ENCODE measurements around the gene RAMP3. TPM values are rescaled to one million over a fixed set of nuclear protein-coding genes. Genes with fewer than 3 reads are reported as not detected.

The RAMP3 gene
- polyA plus RNA-seq, 1 donor = 5.1 TPM

- no peaks in the 10 kb centered on the region for H3K9me3 ChIP-seq (ENCODE audit: control insufficient read depth, low read depth, low read length)
- no peak overlapping the region for H3K4me3 ChIP-seq (ENCODE audit: low read length)
- no peak for DNase-seq
- H3K4me1 ChIP-seq (ENCODE audit: control insufficient read depth, insufficient read depth, low read length) = no peaks in the 10 kb centered on the region
- H3K27me3 ChIP-seq (ENCODE audit: control insufficient read depth, insufficient read depth, low read length) = no peaks in the 10 kb centered on the region
- H3K27ac ChIP-seq (ENCODE audit: low read length) = no peak overlapping the region
- WGBS (ENCODE audit: insufficient coverage, low lambda C conversion rate) = no CpG with 5 or more reads among the region's 13 CpGs
- no peaks in the 10 kb centered on the region for H3K36me3 ChIP-seq (ENCODE audit: control insufficient read depth, insufficient read depth, low read length)
Observed at GRCh38 chr7:45178241-45179225, 20.9 kb downstream of the RAMP3 start.

- no peak overlapping the region for H3K4me3 ChIP-seq (ENCODE audit: low read length)
- H3K9me3 ChIP-seq (ENCODE audit: control insufficient read depth, low read depth, low read length) = no peaks in the 10 kb centered on the region
- no peak overlapping the region for H3K27ac ChIP-seq (ENCODE audit: low read length)
- no peaks in the 10 kb centered on the region for H3K4me1 ChIP-seq (ENCODE audit: control insufficient read depth, insufficient read depth, low read length)
- H3K27me3 ChIP-seq (ENCODE audit: control insufficient read depth, insufficient read depth, low read length) = no peaks in the 10 kb centered on the region
- no peak for DNase-seq
- WGBS (ENCODE audit: insufficient coverage, low lambda C conversion rate) = no CpG with 5 or more reads among the region's 9 CpGs
- no peaks in the 10 kb centered on the region for H3K36me3 ChIP-seq (ENCODE audit: control insufficient read depth, insufficient read depth, low read length)
Observed at GRCh38 chr7:45179666-45180065, 22.1 kb downstream of the RAMP3 start.

GRCh38 chr7:45180084-45180986 is 22.7 kb downstream of the RAMP3 start:
- Histone ChIP-seq H3K27ac (ENCODE audit: low read length) (no peak overlapping the region), H3K36me3 (ENCODE audit: control insufficient read depth, insufficient read depth, low read length) (no peaks in the 10 kb centered on the region), H3K4me1 (ENCODE audit: control insufficient read depth, insufficient read depth, low read length) (no peaks in the 10 kb centered on the region), H3K9me3 (ENCODE audit: control insufficient read depth, low read depth, low read length) (no peaks in the 10 kb centered on the region), H3K4me3 (ENCODE audit: low read length) (no peak overlapping the region), H3K27me3 (ENCODE audit: control insufficient read depth, insufficient read depth, low read length) (no peaks in the 10 kb centered on the region)
- DNase-seq = no peak
- no CpG with 5 or more reads among the region's 13 CpGs for WGBS (ENCODE audit: insufficient coverage, low lambda C conversion rate)

GRCh38 chr7:45181286-45181960 is 23.8 kb downstream of the RAMP3 start:
- H3K4me3 ChIP-seq (ENCODE audit: low read length) = no peak overlapping the region
- H3K27me3 ChIP-seq (ENCODE audit: control insufficient read depth, insufficient read depth, low read length) = no peaks in the 10 kb centered on the region
- no peaks in the 10 kb centered on the region for H3K4me1 ChIP-seq (ENCODE audit: control insufficient read depth, insufficient read depth, low read length)
- no peak overlapping the region for H3K27ac ChIP-seq (ENCODE audit: low read length)
- no peaks in the 10 kb centered on the region for H3K36me3 ChIP-seq (ENCODE audit: control insufficient read depth, insufficient read depth, low read length)
- no peaks in the 10 kb centered on the region for H3K9me3 ChIP-seq (ENCODE audit: control insufficient read depth, low read depth, low read length)
- DNase-seq = no peak
- WGBS (ENCODE audit: insufficient coverage, low lambda C conversion rate) = no CpG with 5 or more reads among the region's 7 CpGs

- no CpG with 5 or more reads among the region's 8 CpGs for WGBS (ENCODE audit: insufficient coverage, low lambda C conversion rate)
- H3K4me1 ChIP-seq (ENCODE audit: control insufficient read depth, insufficient read depth, low read length) = no peaks in the 10 kb centered on the region
- H3K9me3 ChIP-seq (ENCODE audit: control insufficient read depth, low read depth, low read length) = no peaks in the 10 kb centered on the region
- no peaks in the 10 kb centered on the region for H3K27me3 ChIP-seq (ENCODE audit: control insufficient read depth, insufficient read depth, low read length)
- no peak for DNase-seq
- no peaks in the 10 kb centered on the region for H3K36me3 ChIP-seq (ENCODE audit: control insufficient read depth, insufficient read depth, low read length)
- H3K27ac ChIP-seq (ENCODE audit: low read length) = no peak overlapping the region
- H3K4me3 ChIP-seq (ENCODE audit: low read length) = no peak overlapping the region
Observed at GRCh38 chr7:45181991-45182855, 24.6 kb downstream of the RAMP3 start.

GRCh38 chr7:45182856-45183710 is 25.5 kb downstream of the RAMP3 start:
- Histone ChIP-seq H3K4me1 (ENCODE audit: control insufficient read depth, insufficient read depth, low read length) (no peaks in the 10 kb centered on the region), H3K27ac (ENCODE audit: low read length) (no peak overlapping the region), H3K27me3 (ENCODE audit: control insufficient read depth, insufficient read depth, low read length) (no peaks in the 10 kb centered on the region), H3K9me3 (ENCODE audit: control insufficient read depth, low read depth, low read length) (no peaks in the 10 kb centered on the region), H3K36me3 (ENCODE audit: control insufficient read depth, insufficient read depth, low read length) (no peaks in the 10 kb centered on the region), H3K4me3 (ENCODE audit: low read length) (no peak overlapping the region)
- WGBS (ENCODE audit: insufficient coverage, low lambda C conversion rate) = no CpG with 5 or more reads among the region's 21 CpGs
- DNase-seq = no peak

- H3K36me3 ChIP-seq (ENCODE audit: control insufficient read depth, insufficient read depth, low read length) = no peaks in the 10 kb centered on the region
- H3K27me3 ChIP-seq (ENCODE audit: control insufficient read depth, insufficient read depth, low read length) = no peaks in the 10 kb centered on the region
- WGBS (ENCODE audit: insufficient coverage, low lambda C conversion rate) = no CpG with 5 or more reads among the region's 10 CpGs
- no peak for DNase-seq
- H3K4me3 ChIP-seq (ENCODE audit: low read length) = no peak overlapping the region
- H3K4me1 ChIP-seq (ENCODE audit: control insufficient read depth, insufficient read depth, low read length) = no peaks in the 10 kb centered on the region
- no peaks in the 10 kb centered on the region for H3K9me3 ChIP-seq (ENCODE audit: control insufficient read depth, low read depth, low read length)
- no peak overlapping the region for H3K27ac ChIP-seq (ENCODE audit: low read length)
Observed at GRCh38 chr7:45183711-45184210, 26.2 kb downstream of the RAMP3 start.

- no CpG with 5 or more reads among the region's 7 CpGs for WGBS (ENCODE audit: insufficient coverage, low lambda C conversion rate)
- DNase-seq = no peak
- Histone ChIP-seq H3K27ac (ENCODE audit: low read length) (no peak overlapping the region), H3K27me3 (ENCODE audit: control insufficient read depth, insufficient read depth, low read length) (no peaks in the 10 kb centered on the region), H3K9me3 (ENCODE audit: control insufficient read depth, low read depth, low read length) (no peaks in the 10 kb centered on the region), H3K36me3 (ENCODE audit: control insufficient read depth, insufficient read depth, low read length) (no peaks in the 10 kb centered on the region), H3K4me3 (ENCODE audit: low read length) (no peak overlapping the region), H3K4me1 (ENCODE audit: control insufficient read depth, insufficient read depth, low read length) (no peaks in the 10 kb centered on the region)
Observed at GRCh38 chr7:45184326-45185027, 26.9 kb downstream of the RAMP3 start.

All from large intestine (tissue), 3 donors.